ENCODE measurements around the gene HOXC10.

Gene HOXC10

DNA sequence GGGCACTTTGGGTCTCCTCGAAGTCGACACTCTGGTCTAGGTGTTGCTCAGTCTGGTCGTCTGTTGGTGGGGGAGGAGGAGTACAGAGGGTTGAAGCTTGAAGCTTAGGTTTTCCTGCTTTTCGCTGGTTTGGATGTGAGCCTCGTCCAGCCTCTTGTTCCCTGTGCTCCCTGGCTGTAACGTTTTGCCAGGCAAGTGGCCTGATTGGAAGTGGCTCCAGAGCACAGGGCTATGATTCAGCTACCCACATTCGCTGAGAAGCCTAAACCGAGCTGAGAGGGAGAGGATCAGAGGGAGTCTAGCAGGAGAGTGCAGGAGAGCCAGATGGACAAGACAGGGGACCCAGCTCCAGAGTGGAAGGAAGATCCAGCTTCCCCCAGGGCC, 6.1 kb downstream of the HOXC10 start:
- Histone ChIP-seq H3K4me1 (no peaks in the 10 kb centered on the region), H3K36me3 (no peaks in the 10 kb centered on the region), H4K20me1 (peaks cover 100% of the 10 kb centered on the region), H3K4me2 (no peak overlapping the region), H3K27me3 (peaks cover 100% of the 10 kb centered on the region), H3K4me3 (no peak overlapping the region), H3K9me3 (peaks cover under 1% of the 10 kb centered on the region; the same call in 1 of the 2 replicates), H3K27ac (no peak overlapping the region), H3K9ac (no peak overlapping the region)
- TF ChIP-seq Cebpa-rat (IDR thresholded peaks at IDR 0.05) = no peak

GRCh38 chr12:53992377-53992889, 7.5 kb downstream of the HOXC10 start:
- peaks cover 100% of the 10 kb centered on the region for H4K20me1 ChIP-seq
- H3K4me1 ChIP-seq = no peaks in the 10 kb centered on the region
- no peak for TF ChIP-seq Cebpa-rat (IDR thresholded peaks at IDR 0.05)

DNA sequence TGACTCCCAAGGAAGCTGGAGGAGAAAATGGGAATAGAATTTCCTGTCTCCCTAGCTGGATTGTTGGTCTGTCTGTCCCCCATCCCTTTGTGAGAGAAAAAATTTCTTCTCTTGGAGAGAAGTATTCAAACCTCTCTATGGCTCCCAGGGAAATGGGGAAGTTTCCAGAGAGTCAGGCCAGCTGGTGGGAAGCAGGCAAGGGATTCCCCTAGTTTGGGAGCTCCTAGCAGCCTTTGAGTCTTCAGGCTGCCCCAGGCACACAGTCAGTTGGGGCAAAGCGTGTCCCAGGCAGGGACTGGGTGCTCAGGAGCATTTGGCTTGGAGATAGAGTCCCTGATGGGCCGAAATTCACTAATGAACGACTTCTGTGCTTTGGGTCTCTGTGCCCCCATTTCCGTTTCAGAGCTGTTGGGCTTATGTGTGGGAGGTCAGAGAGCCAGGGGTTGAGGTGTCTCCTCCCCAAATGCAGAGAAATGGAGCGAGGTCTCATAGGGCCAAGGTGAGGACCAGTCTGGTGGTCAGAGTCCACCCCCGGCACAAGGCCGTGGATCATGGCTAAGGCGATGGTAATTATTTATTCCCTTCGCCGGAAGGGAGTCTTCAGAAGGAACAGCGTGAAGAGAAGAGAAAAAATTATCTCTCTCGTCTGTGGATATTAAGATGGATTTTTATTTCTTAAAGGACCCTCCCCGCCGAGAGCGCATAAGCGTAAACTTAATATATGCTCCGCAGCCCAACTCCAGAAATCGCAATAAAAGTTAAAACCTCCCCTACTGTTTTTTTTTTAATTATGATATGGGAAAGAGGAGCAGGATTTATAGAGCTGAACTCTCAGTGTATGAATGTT, 8.4 kb downstream of the HOXC10 start:
- H4K20me1 ChIP-seq = peaks cover 100% of the 10 kb centered on the region
- peaks cover 100% of the 10 kb centered on the region for H3K27me3 ChIP-seq
- H3K9ac ChIP-seq = no peak overlapping the region

More at GRCh38 chr12:53992377-53992889, 7.5 kb downstream of the HOXC10 start:
- H3K36me3 ChIP-seq = no peaks in the 10 kb centered on the region
- no peak overlapping the region for H3K27ac ChIP-seq
- H3K27me3 ChIP-seq = peaks cover 100% of the 10 kb centered on the region
- no peak overlapping the region for H3K4me3 ChIP-seq
- H3K4me2 ChIP-seq = no peak overlapping the region
- no peak overlapping the region for H3K9ac ChIP-seq
- no peaks in the 10 kb centered on the region for H3K9me3 ChIP-seq

GRCh38 chr12:53994009-53994263, 9.0 kb downstream of the HOXC10 start:
- Histone ChIP-seq H3K36me3 (no peaks in the 10 kb centered on the region), H3K27ac (no peak overlapping the region), H3K4me3 (no peak overlapping the region), H3K9ac (no peak overlapping the region), H3K4me1 (no peaks in the 10 kb centered on the region), H4K20me1 (peaks cover 100% of the 10 kb centered on the region), H3K27me3 (peaks cover 100% of the 10 kb centered on the region), H3K9me3 (no peaks in the 10 kb centered on the region), H3K4me2 (no peak overlapping the region)
- no peak for TF ChIP-seq Cebpa-rat (IDR thresholded peaks at IDR 0.05)

More for the DNA sequence above, 8.4 kb downstream of the HOXC10 start:
- TF ChIP-seq Cebpa-rat (IDR thresholded peaks at IDR 0.05) = no peak
- H3K4me3 ChIP-seq = no peak overlapping the region
- no peak overlapping the region for H3K27ac ChIP-seq
- no peaks in the 10 kb centered on the region for H3K36me3 ChIP-seq
- no peak overlapping the region for H3K4me2 ChIP-seq
- H3K4me1 ChIP-seq = no peaks in the 10 kb centered on the region
- no peaks in the 10 kb centered on the region for H3K9me3 ChIP-seq

DNA sequence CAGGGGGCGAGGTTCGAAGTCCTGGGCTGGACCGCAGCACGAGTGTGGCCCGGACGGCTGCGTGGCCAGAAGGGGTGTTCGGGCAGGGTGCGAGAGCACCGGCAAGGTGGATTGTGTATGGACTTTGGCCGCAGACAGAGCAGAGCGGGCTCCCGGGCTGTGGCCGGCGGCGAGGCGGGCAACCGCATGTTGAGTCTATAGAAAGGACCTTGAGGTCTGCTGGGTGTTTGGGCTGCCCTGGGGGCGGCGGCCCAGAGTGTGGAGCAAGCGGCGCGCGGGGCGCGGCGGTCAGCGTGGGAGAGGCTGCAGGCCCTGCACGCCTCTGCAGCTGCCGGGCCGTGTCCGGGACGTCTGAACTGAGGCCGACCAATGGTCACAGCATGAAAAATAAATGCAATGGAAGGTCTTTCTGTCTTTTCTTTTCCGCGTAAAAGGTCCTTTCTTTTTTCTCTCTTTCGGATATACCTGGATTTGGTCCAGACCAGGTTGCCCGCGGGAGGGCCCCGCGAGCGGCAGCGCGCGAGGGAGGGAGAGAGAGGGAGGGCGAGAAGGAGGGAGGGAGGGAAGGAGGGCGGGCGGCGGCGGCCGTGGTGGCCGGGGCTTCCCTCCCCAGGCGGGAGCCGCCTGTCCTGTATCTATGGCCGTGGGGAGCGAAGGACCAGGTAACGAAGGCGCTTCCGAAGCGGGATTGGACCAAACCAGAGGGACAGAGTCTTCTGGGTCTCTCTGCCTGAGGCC, 9.5 kb downstream of the HOXC10 start:
- Histone ChIP-seq H3K4me3 (no peak overlapping the region), H3K27ac (no peak overlapping the region), H3K27me3 (peaks cover 100% of the 10 kb centered on the region), H3K4me1 (no peaks in the 10 kb centered on the region), H3K36me3 (no peaks in the 10 kb centered on the region), H3K9ac (no peak overlapping the region), H4K20me1 (peaks cover 98% of the 10 kb centered on the region), H3K9me3 (no peaks in the 10 kb centered on the region), H3K4me2 (no peak overlapping the region)
- TF ChIP-seq Cebpa-rat (IDR thresholded peaks at IDR 0.05) = no peak

- TF ChIP-seq Cebpa-rat (IDR thresholded peaks at IDR 0.05) = no peak
Observed at GRCh38 chr12:53995002-53995377, 10.0 kb downstream of the HOXC10 start.

GRCh38 chr12:53995378-53996239, 10.7 kb downstream of the HOXC10 start:
- Histone ChIP-seq H3K27me3 (peaks cover 100% of the 10 kb centered on the region), H3K9ac (no peak overlapping the region), H3K4me1 (no peaks in the 10 kb centered on the region), H3K9me3 (peaks cover 5% of the 10 kb centered on the region; the same call in 1 of the 2 replicates), H3K27ac (no peak overlapping the region), H3K4me3 (no peak overlapping the region), H3K4me2 (peak overlapping the region; percentile 37; the same call in 1 of the 2 replicates), H3K36me3 (no peaks in the 10 kb centered on the region), H4K20me1 (peaks cover 98% of the 10 kb centered on the region)
- no peak for TF ChIP-seq Cebpa-rat (IDR thresholded peaks at IDR 0.05)

More at GRCh38 chr12:53995002-53995377, 10.0 kb downstream of the HOXC10 start:
- no peak overlapping the region for H3K4me2 ChIP-seq
- H3K9me3 ChIP-seq = no peaks in the 10 kb centered on the region
- H3K9ac ChIP-seq = no peak overlapping the region
- peaks cover 100% of the 10 kb centered on the region for H3K27me3 ChIP-seq
- H3K4me3 ChIP-seq = no peak overlapping the region
- H3K27ac ChIP-seq = no peak overlapping the region
- H3K4me1 ChIP-seq = no peaks in the 10 kb centered on the region
- H4K20me1 ChIP-seq = peaks cover 98% of the 10 kb centered on the region
- H3K36me3 ChIP-seq = no peaks in the 10 kb centered on the region

- H3K9ac ChIP-seq = no peak overlapping the region
Observed at GRCh38 chr12:53996240-53997203, 11.6 kb downstream of the HOXC10 start.

More at GRCh38 chr12:53996240-53997203, 11.6 kb downstream of the HOXC10 start:
- peaks cover 100% of the 10 kb centered on the region for H3K27me3 ChIP-seq
- H3K4me2 ChIP-seq = peak overlapping the region; percentile 37; the same call in 1 of the 2 replicates
- H3K4me1 ChIP-seq = no peaks in the 10 kb centered on the region
- TF ChIP-seq Cebpa-rat (IDR thresholded peaks at IDR 0.05) = no peak
- H3K4me3 ChIP-seq = no peak overlapping the region
- H3K27ac ChIP-seq = no peak overlapping the region
- H3K9me3 ChIP-seq = peaks cover 5% of the 10 kb centered on the region; the same call in 1 of the 2 replicates
- peaks cover 98% of the 10 kb centered on the region for H4K20me1 ChIP-seq
- H3K36me3 ChIP-seq = no peaks in the 10 kb centered on the region
